PC-9 (cell line): ENCODE measurements around the gene ZNF217. TPM values are rescaled to one million over a fixed set of nuclear protein-coding genes. Genes with fewer than 3 reads are reported as not detected.
"Not testable (repeated sequence)": the region's sequence is repeated elsewhere in the genome, so short reads cannot be mapped to it uniquely, and the experiment has no call there.

Experiments used
- BruUV-seq: library from RNA; stranded (reverse); fragments of 400-500 nt; replicated peaks from 2 replicates; lab custom pipeline; 2021; lab: Mats Ljungman, UMichigan
- CTCF ChIA-PET: fragments of 300-600 bp; sonication (Branson Sonifier 250); formaldehyde crosslinking; loops from one replicate; lab custom pipeline; 2022; ENCODE audit warnings: antibody characterized with exemption; lab: Charles Lee
- POLR2A ChIA-PET: fragments of 300-600 bp; sonication (Branson Sonifier 250); formaldehyde crosslinking; loops from one replicate; lab custom pipeline; 2022; ENCODE audit warnings: antibody characterized with exemption; ENCODE audit not compliant: unreplicated experiment; lab: Charles Lee
- DNase-seq, 2 experiments: peaks; one replicate each; pipeline versions ENCODE4 v3.0.0 to v3.0.0-alpha.2; 2015 to 2022; ENCODE audit warnings: mixed read lengths in 1 of 2
- H2AFZ ChIP-seq: fragments of 200-600 bp; sonication (generic); 2 replicates; pipeline ENCODE4 v1.8.1; 2017; ENCODE audit warnings: antibody characterized with exemption
- H3F3A ChIP-seq: fragments of 200-600 bp; sonication (generic); 2 replicates; pipeline ENCODE4 v1.8.1; 2017; ENCODE audit warnings: antibody characterized with exemption, mild to moderate bottlenecking, low read depth; ENCODE audit not compliant: insufficient read depth
- H3K27ac ChIP-seq: fragments of 200-600 bp; sonication (generic); 2 replicates; pipeline ENCODE4 v1.6.1; 2016; ENCODE audit warnings: mixed run types
- H3K27me3 ChIP-seq: fragments of 200-600 bp; sonication (generic); 2 replicates; pipeline ENCODE4 v1.6.1; 2016; ENCODE audit warnings: low read depth, mixed run types; ENCODE audit not compliant: insufficient read depth
- H3K36me3 ChIP-seq: fragments of 200-600 bp; sonication (generic); 2 replicates; pipeline ENCODE4 v1.6.1; 2016; ENCODE audit warnings: low read depth, mixed run types
- H3K4me1 ChIP-seq: fragments of 200-600 bp; sonication (generic); replicated peaks from 2 replicates; pipeline ENCODE4 v1.6.1; 2016; ENCODE audit warnings: mixed run types; ENCODE audit not compliant: insufficient read depth
- H3K4me2 ChIP-seq: fragments of 200-600 bp; sonication (generic); 2 replicates; pipeline ENCODE4 v1.6.1; 2017; ENCODE audit warnings: mixed run types
- H3K4me3 ChIP-seq: fragments of 200-600 bp; sonication (generic); 2 replicates; pipeline ENCODE4 v1.6.1; 2016; ENCODE audit warnings: mixed run types
- H3K79me2 ChIP-seq: fragments of 200-600 bp; sonication (generic); 2 replicates; pipeline ENCODE4 v1.6.1; 2017; ENCODE audit warnings: low read depth, mixed run types
- H3K9me2 ChIP-seq: fragments of 200-600 bp; sonication (generic); 2 replicates; pipeline ENCODE4 v1.8.1; 2017; ENCODE audit warnings: mild to moderate bottlenecking; ENCODE audit not compliant: insufficient read depth
- H3K9me3 ChIP-seq: fragments of 200-600 bp; sonication (generic); 2 replicates; pipeline ENCODE4 v1.8.1; 2016; ENCODE audit warnings: low read depth; ENCODE audit not compliant: insufficient read depth
- H4K20me1 ChIP-seq: fragments of 200-600 bp; sonication (generic); 2 replicates; pipeline ENCODE4 v1.8.1; 2017; ENCODE audit not compliant: insufficient read depth
- EZH2 ChIP-seq: fragments of 200-600 bp; sonication (generic); IDR thresholded peaks from 2 replicates; pipeline ENCODE4 v1.8.0; 2017; ENCODE audit warnings: antibody characterized with exemption, low read depth
- intact Hi-C: fragments of 100-400 bp; cut with micrococcal nuclease; formaldehyde crosslinking; loops from one replicate; pipeline ENCODE4 v1.10.0; 2022; ENCODE audit not compliant: unreplicated experiment
- total RNA-seq: library from RNA; stranded (reverse); gene quantifications from 2 replicates; pipeline ENCODE4 v1.2.3, GENCODE V29; 2021
- TF ChIP-seq, protein P1 (sequence below): fragments of 200-600 bp; sonication (generic); conservative IDR thresholded peaks from 2 replicates; pipeline ENCODE4 v1.6.1; 2017; ENCODE audit warnings: mixed run types, antibody characterized with exemption, mild to moderate bottlenecking, moderate library complexity

Gene ZNF217
- total RNA-seq, 1 experiment from 2014 or later, result 63.8 TPM

DNA sequence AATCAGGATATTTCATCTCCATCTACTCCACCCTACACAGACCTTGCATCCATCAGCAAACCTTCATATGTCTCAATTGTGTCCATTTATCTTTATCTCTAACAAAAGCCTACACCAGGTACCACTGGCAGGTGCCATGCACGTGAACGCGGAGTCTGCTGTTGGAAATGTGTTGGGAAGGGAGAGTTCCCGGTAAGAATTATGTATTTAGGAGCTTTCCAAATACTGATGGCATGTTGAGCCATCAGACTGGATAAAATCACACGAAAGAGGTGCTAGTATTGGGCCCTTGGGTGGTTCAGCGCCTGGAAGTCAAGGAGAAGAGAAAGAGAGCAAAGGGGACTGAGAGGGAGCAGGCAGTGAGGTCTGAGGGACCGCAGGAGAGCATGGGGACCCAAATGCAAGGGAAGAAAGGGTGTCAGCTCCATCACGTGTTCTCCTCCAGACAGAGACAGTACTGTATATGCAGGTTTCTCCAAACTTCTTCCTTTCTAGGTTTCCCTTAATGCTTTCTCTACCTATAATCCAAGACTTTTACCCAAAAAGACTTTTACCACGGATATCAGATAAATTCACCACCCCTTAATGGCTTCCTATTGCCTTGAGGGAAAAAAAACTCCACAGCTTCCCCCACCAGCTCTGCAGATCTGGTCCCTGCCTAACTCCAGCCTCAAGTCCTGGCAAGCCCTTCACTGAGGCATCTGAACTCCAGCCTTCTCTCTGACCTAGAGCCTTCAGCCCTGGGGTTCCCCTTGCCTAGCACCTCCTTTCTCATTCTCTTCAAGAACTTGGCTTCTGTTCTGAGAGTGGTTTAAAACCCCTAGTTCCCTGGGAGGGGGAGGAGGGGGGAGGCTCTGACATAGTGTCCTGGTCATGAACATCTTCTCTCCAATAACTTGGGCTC, 4.8 kb upstream of the ZNF217 start:
- POLR2A ChIA-PET, result no interaction called here

DNA sequence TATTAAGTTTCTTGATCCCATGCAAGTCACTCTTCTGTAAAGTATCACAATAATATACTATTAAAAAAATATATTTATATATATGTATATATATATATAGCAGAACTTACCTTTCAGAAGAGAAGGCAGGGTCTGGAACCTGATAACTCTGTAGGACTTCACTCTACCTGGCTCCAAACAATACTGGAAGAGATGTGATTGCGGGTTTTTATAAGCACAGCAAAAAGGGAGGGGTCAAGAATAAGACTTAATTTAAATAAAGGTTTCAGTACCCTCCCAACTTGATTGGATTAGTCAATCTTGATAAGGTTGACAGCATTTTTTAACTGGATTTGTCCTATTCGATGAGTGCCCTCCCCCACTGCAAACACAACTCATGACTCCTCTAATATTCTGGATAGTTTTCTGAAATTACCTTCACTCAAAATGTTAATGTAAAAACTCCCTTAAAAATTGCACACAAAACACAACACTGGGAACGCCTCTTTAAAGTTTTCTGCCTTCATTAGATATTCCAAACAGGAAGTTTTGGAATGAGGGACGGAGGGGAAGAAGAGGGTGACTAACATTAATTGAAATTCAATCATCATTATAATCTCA, 4.0 kb upstream of the ZNF217 start:
- Histone ChIP-seq H3K36me3 (no peaks in the 10 kb centered on the region), H4K20me1 (no peaks in the 10 kb centered on the region), H3K9me3 (no peaks in the 10 kb centered on the region), H3K27ac (peak overlapping the region; percentile 91), H3K4me3 (peak overlapping the region; percentile 86; the same call in 1 of the 2 replicates), H3K4me2 (peak overlapping the region; percentile 83), H3K9me2 (no peaks in the 10 kb centered on the region), H3F3A (peaks cover 25% of the 10 kb centered on the region; the same call in 1 of the 2 replicates), H3K4me1 (peaks cover 52% of the 10 kb centered on the region), H3K27me3 (no peaks in the 10 kb centered on the region), H2AFZ (no peak overlapping the region), H3K79me2 (peaks cover 38% of the 10 kb centered on the region)
- no peak for DNase-seq
- TF ChIP-seq, protein P1, sequence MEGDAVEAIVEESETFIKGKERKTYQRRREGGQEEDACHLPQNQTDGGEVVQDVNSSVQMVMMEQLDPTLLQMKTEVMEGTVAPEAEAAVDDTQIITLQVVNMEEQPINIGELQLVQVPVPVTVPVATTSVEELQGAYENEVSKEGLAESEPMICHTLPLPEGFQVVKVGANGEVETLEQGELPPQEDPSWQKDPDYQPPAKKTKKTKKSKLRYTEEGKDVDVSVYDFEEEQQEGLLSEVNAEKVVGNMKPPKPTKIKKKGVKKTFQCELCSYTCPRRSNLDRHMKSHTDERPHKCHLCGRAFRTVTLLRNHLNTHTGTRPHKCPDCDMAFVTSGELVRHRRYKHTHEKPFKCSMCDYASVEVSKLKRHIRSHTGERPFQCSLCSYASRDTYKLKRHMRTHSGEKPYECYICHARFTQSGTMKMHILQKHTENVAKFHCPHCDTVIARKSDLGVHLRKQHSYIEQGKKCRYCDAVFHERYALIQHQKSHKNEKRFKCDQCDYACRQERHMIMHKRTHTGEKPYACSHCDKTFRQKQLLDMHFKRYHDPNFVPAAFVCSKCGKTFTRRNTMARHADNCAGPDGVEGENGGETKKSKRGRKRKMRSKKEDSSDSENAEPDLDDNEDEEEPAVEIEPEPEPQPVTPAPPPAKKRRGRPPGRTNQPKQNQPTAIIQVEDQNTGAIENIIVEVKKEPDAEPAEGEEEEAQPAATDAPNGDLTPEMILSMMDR, result no peak
- TF ChIP-seq EZH2, result no peak
- CTCF ChIA-PET, result interaction anchor here (0.5 kb wide), 1 partner anchor 189 kb away, joined by 3 read pairs; no protein-coding TSS in a partner anchor
- intact Hi-C loops, result loop anchor here (2.0 to 5.0 kb wide), 2 partner anchors 60 to 537 kb away; no protein-coding TSS in a partner anchor
- POLR2A ChIA-PET, result interaction anchor here (0.5 to 0.6 kb wide), 3 partner anchors 139 to 268 kb away, joined by 5 to 9 read pairs (median 8); no protein-coding TSS in a partner anchor
- no TSS peak for BruUV-seq

More for the DNA sequence above, 4.8 kb upstream of the ZNF217 start:
- DNase-seq, result no peak
- Histone ChIP-seq H3K4me1 (peaks cover 52% of the 10 kb centered on the region), H3K36me3 (no peaks in the 10 kb centered on the region), H3K9me3 (no peaks in the 10 kb centered on the region), H3K27me3 (no peaks in the 10 kb centered on the region), H4K20me1 (no peaks in the 10 kb centered on the region), H3K4me2 (peak overlapping the region; percentile 83), H3K79me2 (peaks cover 30% of the 10 kb centered on the region), H3K9me2 (no peaks in the 10 kb centered on the region), H2AFZ (no peak overlapping the region), H3K27ac (peak overlapping the region; percentile 91), H3F3A (peaks cover 25% of the 10 kb centered on the region; the same call in 1 of the 2 replicates), H3K4me3 (peak overlapping the region; percentile 86; the same call in 1 of the 2 replicates)
- no peak for TF ChIP-seq EZH2
- TF ChIP-seq, protein P1, result no peak
- no TSS peak for BruUV-seq
- CTCF ChIA-PET, result interaction anchor here (0.5 kb wide), 1 partner anchor 188 kb away, joined by 3 read pairs; no protein-coding TSS in a partner anchor
- intact Hi-C loops, result loop anchor here (5.0 kb wide), 1 partner anchor 59 kb away; no protein-coding TSS in a partner anchor

DNA sequence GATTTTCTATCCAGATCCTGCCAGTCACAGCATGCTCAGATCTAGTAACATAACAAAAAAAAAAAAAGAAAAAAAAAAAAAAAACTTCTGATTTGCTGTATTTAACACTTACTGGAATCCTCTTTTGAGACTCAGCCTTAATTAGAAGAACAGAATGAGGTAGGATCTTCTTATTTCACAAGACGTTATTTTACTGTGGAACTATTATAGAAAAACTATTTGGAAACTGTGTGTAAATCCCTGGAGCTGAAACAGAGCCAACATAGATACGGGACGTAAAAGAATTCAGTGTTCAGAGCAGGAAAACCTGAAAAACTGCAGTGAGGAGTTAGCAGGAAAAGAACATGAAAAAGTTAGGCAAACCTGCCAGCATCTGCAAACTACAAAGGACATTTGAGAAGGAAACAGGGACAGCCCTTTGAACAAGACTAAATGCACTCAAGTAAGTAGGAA, 3.4 kb upstream of the ZNF217 start:
- BruUV-seq, result TSS peak; percentile 40
- Histone ChIP-seq H2AFZ (peak overlapping the region; percentile 35; the same call in 1 of the 2 replicates), H3K27me3 (no peaks in the 10 kb centered on the region), H3F3A (peaks cover 25% of the 10 kb centered on the region; the same call in 1 of the 2 replicates), H3K4me1 (peaks cover 52% of the 10 kb centered on the region), H4K20me1 (no peaks in the 10 kb centered on the region), H3K4me2 (peak overlapping the region; percentile 83), H3K79me2 (peaks cover 43% of the 10 kb centered on the region), H3K36me3 (0 out of 2 replicates have a peak, but pooled peaks cover under 1% of the 10 kb centered on the region), H3K9me3 (no peaks in the 10 kb centered on the region), H3K4me3 (peak overlapping the region; percentile 86), H3K9me2 (no peaks in the 10 kb centered on the region), H3K27ac (peak overlapping the region; percentile 91)
- intact Hi-C loops, result loop anchor here (2.0 to 5.0 kb wide), 2 partner anchors 60 to 538 kb away; no protein-coding TSS in a partner anchor
- peak in 1 of 2 experiments; percentile 84 for DNase-seq
- CTCF ChIA-PET, result no interaction called here
- no peak for TF ChIP-seq EZH2
- TF ChIP-seq, protein P1, result no peak
- POLR2A ChIA-PET, result interaction anchor here (0.5 to 1.1 kb wide), 9 partner anchors 24 to 536 kb away, joined by 3 to 9 read pairs (median 4); no protein-coding TSS in a partner anchor

DNA sequence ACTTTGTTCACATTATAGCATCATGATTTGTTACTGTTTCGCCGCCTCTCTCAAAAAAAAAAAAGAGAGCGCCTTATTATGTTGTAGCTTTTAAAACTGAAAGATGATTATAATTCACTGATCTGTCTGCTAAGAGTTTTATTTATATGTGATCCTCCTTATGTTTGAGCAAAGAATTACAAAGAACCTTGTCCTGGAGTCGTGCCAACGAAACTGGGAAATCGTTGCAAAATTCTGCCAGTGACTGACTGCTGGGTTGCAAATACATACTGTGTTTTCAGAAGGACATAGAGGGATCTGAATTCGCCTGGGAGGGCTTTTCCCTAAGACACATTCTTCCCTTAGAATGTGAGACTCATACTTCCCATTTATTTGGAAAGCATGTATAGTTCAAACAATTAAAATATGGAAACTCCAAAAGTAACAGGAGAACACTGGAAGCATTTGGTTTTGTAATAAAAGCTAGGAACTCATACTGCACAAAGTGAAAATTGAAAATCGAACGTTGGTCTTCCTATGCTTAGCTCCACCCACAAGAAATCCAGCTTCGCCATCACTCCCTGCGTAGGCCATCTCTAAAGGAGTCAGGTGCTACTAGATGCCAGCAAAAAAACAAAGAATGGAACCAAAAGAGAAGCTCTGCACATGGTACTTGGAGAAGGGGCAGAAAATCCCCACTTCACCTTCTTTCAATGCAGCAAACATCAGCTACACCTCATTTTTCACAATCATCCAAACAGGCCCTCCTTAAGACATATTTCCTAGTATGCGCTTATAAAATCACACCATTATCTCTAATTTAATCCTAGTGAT, 2.8 kb upstream of the ZNF217 start:
- peak overlapping the region; percentile 83 for H3K4me2 ChIP-seq
- POLR2A ChIA-PET, result interaction anchor here (0.6 to 1.1 kb wide), 9 partner anchors 25 to 612 kb away, joined by 3 to 8 read pairs (median 4); no protein-coding TSS in a partner anchor
- BruUV-seq, H3K9me3 ChIP-seq, H3K27me3 ChIP-seq, H3K9me2 ChIP-seq, DNase-seq, H3K36me3 ChIP-seq, H4K20me1 ChIP-seq: not testable (repeated sequence)
- H3K4me1 ChIP-seq, result peaks cover 52% of the 10 kb centered on the region
- H3F3A ChIP-seq, result peaks cover 26% of the 10 kb centered on the region
- CTCF ChIA-PET, result interaction anchor here (0.6 kb wide), 1 partner anchor 26 kb away, joined by 3 read pairs; no protein-coding TSS in a partner anchor
- H3K4me3 ChIP-seq, result peak overlapping the region; percentile 86
- intact Hi-C loops, result loop anchor here (2.0 to 5.0 kb wide), 2 partner anchors 61 to 538 kb away; no protein-coding TSS in a partner anchor
- peak overlapping the region; percentile 91 for H3K27ac ChIP-seq
- H2AFZ ChIP-seq, result peak overlapping the region; percentile 35; the same call in 1 of the 2 replicates
- H3K79me2 ChIP-seq, result peaks cover 50% of the 10 kb centered on the region
